NB4 (cell line): ENCODE results near the gene TBC1D9B.

ENCODE experiments used
- DNase-seq: peaks from one replicate; pipeline ENCODE4 v3.0.0; 2010; ENCODE audit warnings: low read depth
- H3K4me3 ChIP-seq: one replicate; pipeline ENCODE4 v1.5.1; 2011; ENCODE audit warnings: mild to moderate bottlenecking, low read depth, low read length, moderate library complexity
- CTCF ChIP-seq: IDR thresholded peaks from one replicate; pipeline ENCODE4 v1.5.1; 2012; ENCODE audit warnings: low read depth, low read length
- MYC ChIP-seq: IDR thresholded peaks from 2 replicates; pipeline ENCODE4 v1.6.1; 2011; ENCODE audit warnings: low read depth, low read length
- POLR2A ChIP-seq: IDR thresholded peaks from 2 replicates; pipeline ENCODE4 v1.6.1; 2011; ENCODE audit warnings: mild to moderate bottlenecking; ENCODE audit not compliant: insufficient read length; ENCODE audit errors: extremely low read depth
- TF ChIP-seq, protein P1 (sequence below): IDR thresholded peaks from 2 replicates; pipeline ENCODE4 v1.6.1; 2011; ENCODE audit warnings: low read depth, low read length

The TBC1D9B gene

GRCh38 chr5:179878222-179879002 lies 29.3 kb downstream of the TBC1D9B start:
- no peak overlapping the region for H3K4me3 ChIP-seq
- TF ChIP-seq, protein P1, sequence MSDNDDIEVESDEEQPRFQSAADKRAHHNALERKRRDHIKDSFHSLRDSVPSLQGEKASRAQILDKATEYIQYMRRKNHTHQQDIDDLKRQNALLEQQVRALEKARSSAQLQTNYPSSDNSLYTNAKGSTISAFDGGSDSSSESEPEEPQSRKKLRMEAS: no peak
- no peak for TF ChIP-seq MYC
- TF ChIP-seq CTCF: no peak
- no peak for TF ChIP-seq POLR2A
- DNase-seq: no peak

- H3K4me3 ChIP-seq: no peak overlapping the region
- no peak for DNase-seq
- TF ChIP-seq, protein P1: no peak
- TF ChIP-seq POLR2A (no peak), MYC (no peak)
Observed at GRCh38 chr5:179876610-179876952, 31.1 kb downstream of the TBC1D9B start.

DNA sequence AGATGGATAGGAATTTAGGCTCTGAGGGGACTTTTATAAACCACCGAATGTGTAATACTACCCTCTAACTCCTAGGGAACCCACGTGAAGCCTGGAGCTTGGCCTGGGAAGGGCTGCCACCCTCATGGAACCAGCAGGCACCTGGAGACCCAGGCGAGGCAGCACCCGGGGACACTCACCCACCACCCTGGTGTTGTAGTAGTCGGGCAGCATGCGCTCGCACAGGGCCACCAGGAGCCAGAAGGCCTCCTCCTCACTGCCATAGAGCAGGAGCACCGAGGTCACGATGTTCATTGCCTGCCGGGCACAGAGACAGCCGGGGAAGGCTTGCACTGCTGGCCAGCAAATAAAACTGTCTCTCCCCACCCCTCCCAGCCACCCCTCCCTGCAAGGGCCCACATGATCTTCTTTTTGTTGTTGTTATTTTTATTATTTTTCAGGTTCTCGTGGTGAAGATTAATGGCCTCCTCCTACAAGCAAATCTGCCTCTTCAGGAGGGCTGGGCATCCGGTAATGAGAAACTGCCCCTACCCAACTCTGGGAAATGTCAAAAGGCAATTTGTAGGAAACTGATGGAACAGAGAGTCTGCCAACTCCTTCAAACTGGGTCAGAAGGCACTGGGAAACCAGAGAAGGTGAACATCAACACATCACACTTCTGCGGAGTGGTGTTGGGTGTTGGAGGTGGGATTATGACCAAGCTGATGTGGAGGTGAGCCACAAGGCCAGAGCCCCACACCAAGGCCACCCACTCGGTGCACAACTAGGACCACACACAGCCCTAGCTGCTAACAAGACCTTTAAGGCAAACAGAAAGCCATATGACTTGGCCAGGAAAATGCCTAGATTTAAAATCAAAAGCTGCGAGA lies 31.7 kb downstream of the TBC1D9B start:
- H3K4me3 ChIP-seq: no peak overlapping the region
- no peak for DNase-seq
- TF ChIP-seq POLR2A: no peak
- TF ChIP-seq, protein P1: no peak
- no peak for TF ChIP-seq MYC
- TF ChIP-seq CTCF: no peak

DNA sequence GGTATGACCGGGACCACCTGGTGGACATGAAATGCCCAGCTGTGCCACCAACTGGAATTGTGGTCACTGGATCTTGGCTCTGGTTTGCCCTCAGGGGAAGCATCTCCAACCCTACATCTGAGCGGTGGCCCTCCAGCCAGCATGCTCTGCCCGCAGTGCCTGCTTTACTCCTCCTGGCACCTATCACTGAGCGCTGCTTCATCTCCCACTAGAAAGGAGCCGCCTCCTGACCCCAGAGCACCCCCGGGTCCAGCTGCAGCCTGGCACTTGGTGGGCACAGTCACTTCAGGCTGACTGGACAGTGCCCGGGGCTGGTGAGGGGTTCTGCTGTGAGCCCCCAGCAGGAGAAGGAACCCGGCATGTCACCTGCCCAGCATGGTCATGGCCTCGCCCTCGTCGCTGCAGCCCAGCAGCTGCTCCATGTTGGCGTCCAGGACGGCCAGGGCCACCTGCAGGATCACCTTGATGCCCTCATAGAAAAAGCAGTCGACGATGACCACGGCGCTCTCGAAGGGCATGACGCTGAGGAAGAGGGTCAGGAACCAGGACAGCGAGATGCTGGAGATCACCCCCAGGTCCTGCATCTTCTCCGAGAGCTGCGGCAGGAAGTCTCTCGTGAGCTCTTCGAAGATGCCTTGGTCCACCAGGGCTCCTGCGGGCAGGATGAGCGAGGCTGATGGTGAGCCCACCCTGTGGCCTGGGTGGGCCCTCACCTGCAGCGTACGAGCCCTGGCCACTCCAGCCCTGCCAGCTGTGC lies 33.0 kb downstream of the TBC1D9B start:
- no peak overlapping the region for H3K4me3 ChIP-seq
- TF ChIP-seq POLR2A: no peak
- TF ChIP-seq CTCF: no peak
- TF ChIP-seq, protein P1: no peak
- no peak for TF ChIP-seq MYC
- no peak for DNase-seq

DNA sequence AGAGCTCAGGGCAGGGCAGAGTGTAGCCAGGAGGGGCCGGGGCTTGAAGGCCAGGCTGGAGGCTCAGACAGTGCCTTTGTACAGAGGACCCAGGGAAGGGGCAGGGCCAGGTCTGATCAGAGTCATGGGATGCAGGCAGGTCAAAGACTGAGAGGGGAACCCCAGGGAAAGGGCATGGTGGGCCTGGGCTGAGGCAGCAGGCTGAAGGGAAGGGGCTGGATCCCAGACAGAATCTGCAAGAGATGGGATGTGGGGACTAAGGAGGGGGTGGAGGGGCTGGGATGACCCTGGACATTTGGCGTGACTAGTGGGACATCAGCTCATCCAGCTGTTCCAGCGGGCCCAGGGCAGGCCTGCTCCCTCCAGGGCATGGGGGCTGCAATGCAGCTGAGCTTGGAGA lies 33.6 kb downstream of the TBC1D9B start:
- DNase-seq: no peak
- TF ChIP-seq CTCF (no peak), MYC (no peak), POLR2A (no peak)
- TF ChIP-seq, protein P1: no peak
- no peak overlapping the region for H3K4me3 ChIP-seq
